GM18519 (cell line): Measurements from ENCODE around the gene FIBP.

ENCODE experiments used
- ATAC-seq: cut with Tn5 transposase; IDR thresholded peaks from one replicate; pipeline ENCODE4 v1.9.1; 2021; ENCODE audit warnings: mild to moderate bottlenecking, moderate library complexity; ENCODE audit not compliant: unreplicated experiment, low FRiP score

The FIBP gene

GRCh38 chr11:65888163-65888814 lies at the start of gene FIBP:
FIBP (minus strand) TSS chr11:65888471; CDS start chr11:65888418, 53 bp downstream.
- no peak for ATAC-seq

GRCh38 chr11:65937766-65938165 lies 49.5 kb upstream of the FIBP start:
- ATAC-seq = no peak

GRCh38 chr11:65934014-65934413 lies 45.7 kb upstream of the FIBP start:
- ATAC-seq = no peak

GRCh38 chr11:65932558-65932919 lies 44.3 kb upstream of the FIBP start:
- ATAC-seq = no peak

GRCh38 chr11:65931773-65932557 lies 43.7 kb upstream of the FIBP start:
- ATAC-seq = no peak

GRCh38 chr11:65928667-65929066 lies 40.4 kb upstream of the FIBP start:
- no peak for ATAC-seq

- no peak for ATAC-seq
Measured at GRCh38 chr11:65927904-65928397, 39.7 kb upstream of the FIBP start.

GRCh38 chr11:65925397-65925796 lies 37.1 kb upstream of the FIBP start:
- ATAC-seq = no peak

- ATAC-seq = no peak
Measured at GRCh38 chr11:65922565-65922964, 34.3 kb upstream of the FIBP start.

- no peak for ATAC-seq
Measured at GRCh38 chr11:65921876-65922275, 33.6 kb upstream of the FIBP start.

GRCh38 chr11:65921033-65921555 lies 32.8 kb upstream of the FIBP start:
- ATAC-seq = no peak

GRCh38 chr11:65920372-65920802 lies 32.1 kb upstream of the FIBP start:
- ATAC-seq = no peak

GRCh38 chr11:65919573-65920371 lies 31.5 kb upstream of the FIBP start:
- ATAC-seq = peak; percentile 26

GRCh38 chr11:65919141-65919572 lies 30.9 kb upstream of the FIBP start, which contains the start of gene DRAP1:
DRAP1 (plus strand) TSS chr11:65919426; CDS start chr11:65919502, 76 bp downstream.
- peak; percentile 67 for ATAC-seq

GRCh38 chr11:65918211-65919140 lies 30.2 kb upstream of the FIBP start, which contains the start of gene C11orf68:
C11orf68 (minus strand) TSS chr11:65919062; CDS start chr11:65919031, 31 bp downstream.
- ATAC-seq = peak; percentile 30

- no peak for ATAC-seq
Measured at GRCh38 chr11:65917434-65918210, 29.4 kb upstream of the FIBP start.

GRCh38 chr11:65917077-65917433 lies 28.8 kb upstream of the FIBP start:
- ATAC-seq = no peak

GRCh38 chr11:65916391-65916790 lies 28.1 kb upstream of the FIBP start:
- ATAC-seq = no peak

- no peak for ATAC-seq
Measured at GRCh38 chr11:65915821-65916251, 27.6 kb upstream of the FIBP start.
